GM18870 (cell line): ENCODE measurements around the gene RNU6-8.
A peak's percentile ranks its signal among the peaks of the same experiment; 100 is the strongest.

ENCODE experiments used
- ATAC-seq: cut with Tn5 transposase; IDR thresholded peaks from one replicate; pipeline ENCODE4 v1.9.1; 2021; ENCODE audit warnings: moderate library complexity; ENCODE audit not compliant: unreplicated experiment

RNU6-8 gene

DNA sequence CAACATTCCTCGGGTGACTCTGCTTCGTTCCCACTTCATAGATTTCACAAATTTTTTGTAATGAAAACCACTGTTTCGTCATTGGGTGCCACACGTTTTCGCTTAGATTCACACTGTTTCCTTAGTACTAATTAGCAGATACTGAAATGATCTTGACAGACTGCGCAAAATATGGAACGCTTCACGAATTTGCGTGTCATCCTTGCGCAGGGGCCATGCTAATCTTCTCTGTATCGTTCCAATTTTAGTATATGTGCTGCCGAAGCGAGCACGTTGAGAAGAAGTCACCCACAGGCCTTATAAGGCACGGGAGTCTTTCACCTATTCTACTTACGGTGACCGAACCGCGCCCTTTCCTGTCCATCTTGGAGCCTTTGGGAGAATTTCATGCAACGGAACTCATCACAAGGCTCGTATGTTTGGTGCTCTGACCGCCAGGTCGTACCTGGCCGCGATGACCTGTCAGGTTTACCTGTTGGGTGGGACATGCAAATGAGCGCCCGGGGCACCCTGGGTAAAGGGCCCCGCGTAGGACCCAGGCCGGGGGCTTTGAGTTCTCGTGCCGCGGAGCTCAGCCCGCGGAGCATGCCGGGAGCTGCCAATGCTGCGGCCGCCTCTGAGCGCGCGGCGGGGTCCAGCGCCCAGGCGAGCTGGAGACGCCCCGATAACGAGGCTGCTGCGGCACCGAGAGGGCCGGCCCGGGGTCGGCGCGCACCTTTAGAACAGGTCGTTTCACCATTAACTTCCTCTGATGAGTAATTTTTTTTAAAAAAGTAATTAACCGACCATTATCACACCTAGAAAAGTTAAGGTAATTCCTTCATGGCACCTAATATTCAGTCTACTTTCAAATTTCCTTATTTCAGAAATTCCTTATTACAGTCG is at the start of gene RNU6-8:
Gene RNU6-8 (minus strand): TSS at position 272 of the 885 bp plus-strand sequence.
- peak; percentile 39 for ATAC-seq

DNA sequence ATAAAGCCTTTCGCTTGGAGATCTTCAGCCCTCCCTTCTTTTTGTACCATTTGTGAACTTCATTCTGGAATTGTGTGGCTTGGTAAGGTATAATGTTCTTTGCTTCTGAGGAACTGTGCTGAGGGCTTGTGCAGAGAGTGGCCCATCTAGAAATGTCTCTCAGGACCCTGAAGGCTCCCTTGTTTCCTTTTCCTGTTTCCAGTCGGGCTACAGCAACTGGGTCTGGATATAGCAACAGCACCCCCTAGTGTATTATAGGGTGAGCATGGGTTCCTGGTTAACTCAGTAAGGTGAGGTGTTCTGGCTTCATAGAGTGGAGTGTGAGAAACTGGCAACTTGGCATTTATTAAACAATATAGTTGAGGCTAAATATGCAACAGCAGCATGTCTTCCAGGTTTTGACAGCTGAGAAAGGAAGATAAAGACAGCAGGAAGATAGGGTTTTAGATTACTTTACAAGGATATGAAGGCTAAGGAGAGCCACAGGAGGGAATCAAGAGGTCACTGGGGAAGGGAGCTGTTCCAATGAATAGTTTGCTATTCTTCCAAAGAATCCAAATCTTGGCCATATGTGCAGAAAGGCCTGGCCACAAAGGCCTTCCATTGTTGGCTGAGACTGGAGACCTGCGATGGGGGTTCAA is 49.1 kb upstream of the RNU6-8 start:
- peak; percentile 77 for ATAC-seq

DNA sequence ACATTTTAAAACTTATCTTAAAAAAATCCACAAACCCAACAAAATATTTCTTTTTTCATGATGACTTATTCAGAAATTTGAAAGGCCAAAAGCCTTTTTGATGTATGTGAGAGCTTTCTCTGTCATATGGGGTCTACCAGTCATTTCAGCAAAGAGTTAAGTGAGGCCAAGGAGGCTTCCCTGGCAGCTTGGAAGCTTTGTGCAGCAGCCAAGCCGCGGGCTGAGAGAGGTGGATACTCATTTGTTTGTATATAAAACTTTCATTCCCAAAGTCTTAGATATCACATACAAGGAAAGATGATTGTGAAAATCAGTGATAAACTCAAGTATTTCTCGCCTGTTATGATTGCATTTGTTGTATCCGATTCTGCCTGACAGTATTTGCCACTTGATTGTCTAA is 48.5 kb upstream of the RNU6-8 start:
- no peak for ATAC-seq

DNA sequence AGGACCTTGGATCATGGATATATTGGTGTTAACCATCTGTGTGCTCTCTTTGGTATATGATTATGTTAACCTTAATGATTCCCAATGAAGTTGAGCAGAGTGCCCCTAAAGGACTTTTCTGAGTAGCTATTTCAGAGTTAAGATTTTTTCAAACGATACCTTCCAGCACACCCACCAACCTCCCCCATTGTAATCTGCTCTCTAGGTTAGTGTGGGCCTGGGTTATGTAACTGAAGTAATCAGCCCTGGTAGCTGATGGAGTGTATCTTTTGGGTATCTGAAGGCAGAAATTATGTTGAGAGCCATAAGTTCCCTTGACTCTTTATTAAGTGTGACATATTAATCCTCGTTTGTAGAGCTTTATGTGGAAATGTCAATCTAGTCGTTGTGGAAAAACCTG is 47.6 kb upstream of the RNU6-8 start:
- no peak for ATAC-seq

DNA sequence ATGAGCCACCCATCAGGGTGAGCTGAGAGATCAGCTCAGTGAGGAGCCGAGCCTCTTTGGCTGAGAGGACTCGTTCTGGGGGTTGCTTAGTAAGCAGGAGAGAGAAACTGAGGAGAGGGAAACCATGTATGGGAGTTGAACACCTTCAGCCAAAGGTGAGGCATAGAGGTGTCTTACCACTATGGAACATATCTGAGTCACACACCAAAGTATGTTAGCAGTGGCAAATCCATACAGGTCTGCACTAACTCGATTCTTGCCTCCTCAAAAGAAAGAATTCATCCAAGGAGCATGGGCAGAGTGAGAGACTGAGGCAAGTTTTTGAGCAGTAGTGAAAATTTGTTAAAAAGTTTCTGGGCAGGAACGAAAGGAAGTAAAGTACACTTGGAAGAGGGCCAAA is 46.7 kb upstream of the RNU6-8 start:
- no peak for ATAC-seq

DNA sequence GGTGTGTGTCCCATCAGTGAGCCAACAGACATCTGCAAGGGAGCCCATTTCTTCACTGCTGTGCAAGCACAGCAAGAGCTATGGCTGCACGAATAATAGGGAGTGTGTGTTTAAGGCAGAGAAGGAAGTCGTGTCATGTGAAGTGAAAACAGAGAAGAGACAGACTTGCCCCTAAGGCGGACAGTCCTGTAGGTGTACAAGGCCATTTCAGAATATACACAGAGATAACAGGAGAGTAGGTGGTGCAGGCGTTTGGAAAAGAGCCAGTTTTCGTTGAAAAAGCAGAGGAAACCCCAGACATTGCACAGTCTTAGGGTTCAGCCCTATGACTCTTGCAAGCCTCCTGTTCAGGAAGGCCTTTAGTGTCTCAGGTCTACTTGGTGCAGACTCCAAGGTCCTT is 46.3 kb upstream of the RNU6-8 start:
- ATAC-seq: no peak

DNA sequence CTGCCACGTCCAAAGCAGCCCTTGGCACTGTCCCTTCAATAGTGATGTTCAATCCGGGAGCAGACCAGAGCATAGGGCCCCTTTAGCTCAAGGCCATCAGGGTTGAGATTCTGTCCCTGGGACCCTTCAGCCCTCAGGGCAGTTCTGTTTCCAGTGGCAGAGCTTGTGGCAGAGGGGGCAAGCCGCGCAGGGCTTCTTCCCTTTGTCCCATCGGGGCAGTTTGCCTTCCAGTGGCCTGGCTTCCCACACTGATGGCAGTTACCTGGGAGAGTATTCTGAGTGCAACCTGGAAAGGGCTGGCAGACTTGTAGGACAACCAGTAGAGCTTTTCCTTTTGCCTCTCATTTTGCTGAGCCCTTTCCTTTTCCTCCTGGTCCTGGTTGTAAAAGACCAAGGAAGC is 43.7 kb upstream of the RNU6-8 start:
- ATAC-seq: no peak

DNA sequence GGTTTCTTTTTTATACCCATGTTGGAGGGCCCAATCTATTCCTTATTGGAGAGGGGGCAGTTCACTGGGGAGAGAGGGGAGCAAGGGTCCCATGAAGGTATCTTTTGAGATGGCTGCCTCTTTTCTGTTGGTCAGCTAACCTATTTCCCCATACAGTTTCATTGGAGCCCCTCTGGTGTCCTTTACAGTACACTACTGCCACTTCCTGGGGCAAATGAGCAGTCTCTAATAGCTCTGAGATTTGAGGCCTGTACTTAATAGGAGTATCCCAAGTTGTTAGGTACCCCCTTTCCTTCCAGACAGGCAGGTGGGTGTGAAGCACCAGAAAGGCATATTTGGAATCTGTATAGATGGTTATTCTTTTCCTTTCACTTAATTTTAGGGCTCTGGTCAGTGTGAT is 41.3 kb upstream of the RNU6-8 start:
- no peak for ATAC-seq

DNA sequence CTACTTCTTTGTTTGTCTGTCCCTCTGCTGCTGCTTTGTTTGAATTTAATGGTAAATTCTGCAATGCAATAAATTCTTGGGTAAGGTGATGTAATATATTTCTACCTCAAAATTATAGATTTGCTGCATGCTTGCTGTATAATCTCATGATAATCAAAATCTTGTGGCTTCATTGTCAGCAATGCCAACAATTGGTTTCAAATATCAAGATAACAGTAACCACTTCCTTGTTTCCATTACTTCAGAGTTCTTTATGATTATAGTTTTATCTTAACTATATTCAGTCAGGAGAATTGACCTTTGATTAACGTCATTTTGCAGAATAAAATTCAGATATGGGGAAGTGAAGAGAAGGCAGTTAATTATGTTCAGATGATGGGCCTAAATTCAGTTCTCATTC is 30.2 kb upstream of the RNU6-8 start:
- no peak for ATAC-seq

DNA sequence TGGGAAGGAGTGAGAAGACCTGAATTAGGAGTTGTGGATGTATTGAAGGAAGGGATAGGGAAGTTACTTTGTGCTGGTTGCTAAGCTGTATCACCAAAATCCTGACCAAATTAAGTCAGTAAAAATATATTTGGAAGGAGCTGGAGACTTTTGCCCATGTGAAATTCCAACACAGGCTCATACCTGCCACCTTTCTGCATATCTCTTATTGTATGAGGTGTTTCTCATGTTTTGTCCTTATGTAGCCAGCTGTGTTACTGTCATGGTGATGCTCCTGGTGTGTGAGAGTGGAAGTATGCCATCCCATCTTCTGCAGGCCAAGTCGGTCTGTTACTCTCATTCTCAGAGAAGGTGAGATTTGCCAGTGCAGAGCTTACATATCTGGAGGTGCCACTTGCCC is 29.4 kb upstream of the RNU6-8 start:
- no peak for ATAC-seq

DNA sequence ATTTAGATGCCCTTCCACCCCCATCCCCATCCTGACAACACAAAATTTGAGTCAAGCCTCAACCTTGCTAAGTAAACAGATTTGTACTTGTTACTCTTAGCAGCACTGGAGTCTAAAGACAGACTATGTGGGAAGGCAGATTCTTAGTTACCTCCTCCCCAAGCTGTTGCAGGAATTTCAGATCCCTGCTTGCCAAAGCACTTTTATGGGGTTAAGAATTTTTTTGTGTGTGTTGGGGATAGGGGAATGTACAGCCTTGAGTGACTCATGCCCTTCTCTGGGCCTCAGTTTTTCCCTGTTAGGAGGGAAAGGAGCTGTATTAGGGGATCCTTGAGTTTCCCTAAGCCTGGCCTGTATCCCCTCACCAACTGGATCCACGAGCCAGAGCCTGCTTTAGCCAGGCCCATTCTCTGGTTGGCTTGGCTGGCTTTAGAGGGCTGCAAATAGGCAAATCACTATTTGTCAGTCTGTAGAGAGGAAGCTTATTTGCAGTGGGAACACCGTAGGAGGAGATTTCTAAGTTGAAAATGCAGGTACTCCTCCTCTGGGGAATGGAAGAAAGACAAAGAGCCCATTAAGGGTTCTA is 27.7 kb upstream of the RNU6-8 start:
- ATAC-seq: no peak

DNA sequence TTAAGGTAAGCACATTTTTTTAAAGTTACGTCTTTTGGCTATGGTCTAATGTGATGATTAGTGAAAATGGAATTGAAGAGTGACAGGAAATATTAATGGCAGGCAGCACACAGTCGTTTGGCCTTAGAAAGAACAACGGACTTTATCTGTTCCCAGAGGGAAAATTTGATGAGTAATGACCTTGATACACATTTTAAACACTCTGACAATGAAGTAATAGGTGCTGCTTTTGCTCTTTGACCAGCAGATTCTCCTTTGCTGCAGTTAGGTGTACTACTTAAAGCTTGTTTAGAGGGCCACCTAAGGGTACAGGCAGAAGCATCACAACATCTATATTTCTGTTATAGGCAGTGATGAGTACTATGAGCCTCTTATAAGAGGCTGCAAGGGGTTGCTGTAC is 27.1 kb upstream of the RNU6-8 start:
- ATAC-seq: no peak

DNA sequence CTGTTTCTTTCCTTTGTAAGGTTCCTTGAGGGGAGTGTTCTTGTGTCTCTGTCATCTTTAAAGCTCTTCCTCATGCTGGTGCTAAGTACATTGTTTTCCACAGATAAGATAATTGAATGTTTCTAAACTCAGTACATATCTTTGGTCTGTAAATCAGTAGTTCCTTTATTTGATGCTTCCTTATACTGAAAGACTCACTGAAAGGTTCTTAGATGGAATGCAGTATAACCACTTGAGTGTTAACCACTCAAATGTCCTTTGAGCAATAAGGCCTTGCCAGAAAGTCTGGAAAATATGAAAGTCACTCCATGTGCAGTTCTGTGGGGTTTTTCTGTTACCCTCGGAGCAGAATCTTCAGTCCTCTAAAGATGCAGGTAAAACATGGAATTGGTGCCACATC is 23.0 kb upstream of the RNU6-8 start:
- no peak for ATAC-seq

DNA sequence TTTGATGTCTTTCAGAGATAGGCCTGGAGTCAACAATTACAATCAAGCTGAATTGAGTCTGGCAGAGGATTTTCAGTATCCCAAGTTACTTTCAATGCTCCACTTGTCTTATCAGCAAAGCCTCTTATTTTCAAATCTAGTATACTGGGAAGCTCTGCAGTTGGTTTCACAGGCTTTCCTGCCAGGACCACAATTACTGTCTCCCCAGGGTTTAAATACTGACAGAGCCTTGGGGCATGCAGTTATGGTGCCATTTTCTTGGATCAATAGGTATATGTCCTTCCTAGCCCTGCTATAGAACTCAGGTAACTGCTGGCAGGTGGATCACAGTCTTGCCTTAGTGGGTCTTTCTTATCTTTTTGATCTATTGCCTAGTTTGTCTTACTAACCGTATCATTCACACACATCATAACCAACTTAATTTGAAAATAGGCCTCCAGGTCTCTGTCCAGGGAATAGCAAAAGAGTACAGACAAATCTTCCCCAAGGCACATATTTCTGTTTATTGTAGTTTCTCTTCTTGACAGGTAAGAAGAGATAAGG is 22.4 kb upstream of the RNU6-8 start:
- no peak for ATAC-seq

DNA sequence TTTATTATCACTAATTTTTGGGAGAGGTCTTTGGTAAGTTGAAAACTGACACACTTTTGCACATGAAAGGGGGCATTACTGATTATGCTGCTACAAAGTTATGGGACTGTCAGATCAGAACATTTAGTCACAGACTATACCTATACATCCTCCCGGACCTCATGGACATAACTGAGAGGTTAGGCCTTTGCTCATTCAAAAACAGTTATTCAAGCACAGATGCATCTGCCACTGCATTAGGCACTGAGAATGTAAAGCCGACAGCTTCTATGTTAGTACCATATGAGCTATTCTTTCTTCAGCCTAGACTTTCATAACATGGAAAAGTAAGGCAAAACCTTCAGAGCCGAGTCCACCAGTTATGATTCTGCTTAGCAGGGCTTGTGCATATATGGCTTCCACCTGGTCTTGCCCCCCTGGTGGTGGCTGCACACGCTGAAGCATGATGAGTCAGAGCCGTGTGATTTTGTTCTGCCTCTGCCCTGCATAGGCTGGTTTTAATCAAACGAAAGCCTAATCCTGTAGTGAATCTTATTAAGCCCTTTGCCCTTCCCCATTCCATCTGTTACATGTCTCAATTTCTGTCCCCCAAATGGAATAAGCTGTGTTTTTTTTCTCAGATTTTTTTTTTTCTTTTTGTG is 21.8 kb upstream of the RNU6-8 start:
- ATAC-seq: no peak

DNA sequence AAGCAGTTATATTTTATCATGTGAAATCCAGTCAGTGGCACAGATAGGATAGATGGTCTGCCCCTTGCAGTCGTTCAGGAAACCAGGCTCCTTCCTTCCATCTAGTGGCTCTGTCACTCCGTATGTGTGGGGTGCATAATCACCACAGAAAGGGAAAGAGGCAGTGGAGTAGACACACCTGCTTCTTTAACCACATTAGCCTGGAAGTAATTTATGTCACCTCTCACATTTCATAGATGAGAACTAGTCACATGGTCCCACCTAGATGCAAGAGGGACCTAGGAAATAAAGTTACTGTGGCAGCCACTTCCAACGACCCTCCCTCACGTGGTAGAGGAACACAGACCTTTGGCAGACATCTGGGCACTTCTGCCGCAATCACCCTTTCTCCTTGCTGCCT is 14.2 kb upstream of the RNU6-8 start:
- ATAC-seq: no peak

DNA sequence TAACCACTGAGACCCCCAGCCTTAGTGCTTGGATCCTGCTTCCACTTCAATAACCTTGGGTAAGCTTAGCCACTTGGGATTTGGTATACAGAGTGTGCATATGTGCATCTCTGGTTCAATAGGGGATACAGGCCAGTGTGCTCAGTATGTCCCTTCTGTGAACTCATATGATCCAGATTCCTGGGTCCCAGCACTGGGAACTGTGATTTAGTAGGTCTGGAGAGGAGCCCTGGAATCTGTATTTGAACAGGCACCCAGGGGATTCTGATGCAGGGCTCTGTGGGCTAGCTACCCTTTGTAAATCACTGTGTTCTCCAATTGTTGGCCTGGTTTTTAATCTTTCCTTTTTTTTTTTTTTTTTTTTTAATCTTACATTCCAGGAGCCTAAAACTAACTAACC is 9.8 kb upstream of the RNU6-8 start:
- no peak for ATAC-seq

DNA sequence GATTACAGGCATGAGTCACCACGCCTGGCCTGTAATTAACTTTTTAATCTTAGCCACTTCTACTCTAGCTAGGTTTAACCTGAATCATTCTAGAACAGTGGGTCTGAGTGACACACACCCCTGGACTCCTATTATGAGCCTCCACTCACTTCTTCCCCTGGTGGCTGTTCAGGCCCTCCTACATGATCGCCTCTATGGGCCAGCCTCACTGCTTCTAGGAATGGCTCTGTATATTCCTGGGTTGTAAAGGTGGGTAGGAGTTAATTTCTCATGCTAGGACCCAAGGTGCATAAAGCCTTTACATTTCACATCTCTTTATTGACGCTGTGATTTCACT is 8.0 kb upstream of the RNU6-8 start:
- no peak for ATAC-seq

DNA sequence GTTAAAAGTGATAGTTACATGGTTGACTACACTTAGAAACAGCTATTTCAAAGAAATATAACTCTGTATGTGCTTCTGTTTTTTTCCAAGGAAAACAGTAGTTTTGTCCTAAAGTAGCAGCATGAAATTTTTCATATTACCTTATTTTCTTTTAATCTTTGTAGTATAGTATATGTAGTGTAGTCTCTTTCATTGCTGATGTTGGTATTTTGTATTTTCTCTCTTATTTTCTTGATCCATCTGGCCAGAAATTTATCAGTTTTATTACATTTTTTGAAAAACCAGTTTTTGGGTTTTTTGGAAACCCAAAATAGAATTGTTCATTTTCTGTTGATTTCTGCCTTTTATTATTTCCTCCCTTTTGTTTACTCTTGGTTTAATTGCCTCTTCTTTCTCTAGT is 6.4 kb upstream of the RNU6-8 start:
- no peak for ATAC-seq

DNA sequence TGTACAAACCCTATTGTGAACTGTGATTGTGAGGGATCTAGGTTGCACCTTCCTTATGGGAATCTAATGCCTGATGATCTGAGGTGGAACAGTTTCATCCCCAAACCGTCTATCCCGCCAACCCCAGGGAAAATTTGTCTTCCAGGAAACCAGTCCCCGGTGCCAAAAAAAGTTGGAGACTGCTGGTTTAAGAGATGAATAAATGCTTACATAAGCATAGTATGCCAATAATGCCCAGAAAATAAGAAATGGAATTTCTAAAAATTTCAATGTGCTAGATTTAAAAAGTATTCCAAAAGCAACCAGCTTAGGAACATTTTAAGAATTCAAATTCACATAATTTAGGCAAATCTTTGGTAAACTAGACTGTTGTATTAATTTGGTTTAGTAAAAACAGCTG is 5.4 kb upstream of the RNU6-8 start:
- ATAC-seq: no peak

DNA sequence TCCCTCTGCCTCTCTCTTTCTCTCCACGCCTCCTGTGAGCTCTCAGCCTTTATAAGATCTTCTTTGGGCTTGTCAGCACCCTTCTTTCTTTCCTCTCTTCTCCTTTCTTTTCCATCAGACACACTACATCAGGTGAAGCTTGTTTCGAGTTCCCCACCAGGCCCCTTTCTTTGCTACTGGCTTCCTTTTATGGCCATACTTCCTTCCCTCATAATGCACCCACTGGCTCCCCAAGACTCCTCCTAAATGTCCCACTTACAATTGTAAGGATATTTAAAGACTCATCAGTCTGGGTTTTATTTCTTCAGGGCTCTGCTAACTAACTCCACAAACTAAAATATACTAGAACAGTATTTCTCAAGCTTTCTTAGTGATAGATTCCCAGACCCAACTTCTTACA is 3.5 kb upstream of the RNU6-8 start:
- ATAC-seq: no peak

DNA sequence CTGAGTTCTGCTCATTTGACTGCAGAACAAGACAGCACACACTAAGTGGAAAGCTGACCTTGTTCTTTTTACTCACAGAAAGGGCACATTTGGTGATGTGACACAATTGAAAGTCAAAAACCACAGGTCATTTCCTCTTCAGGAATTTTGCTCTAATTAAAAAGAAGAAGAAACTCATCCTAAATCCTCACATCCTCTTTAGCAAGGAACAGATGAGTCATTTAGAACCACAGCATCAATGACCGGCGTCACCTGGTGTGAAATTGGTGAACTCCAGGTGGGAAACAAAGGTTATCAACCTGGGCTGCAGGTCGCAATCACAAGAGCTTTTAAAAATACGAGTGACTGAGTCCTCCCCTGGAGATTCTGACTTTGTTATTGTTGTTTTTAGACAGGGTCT is 2.9 kb upstream of the RNU6-8 start:
- peak; percentile 31 for ATAC-seq
